GM20431 (cell line): ENCODE data around the gene NKAIN2.

Experiments used
- in situ Hi-C: fragments of 300-500 bp; cut with MseI, MboI; formaldehyde crosslinking; loops from one replicate; pipeline ENCODE4 v1.15.0; 2020; ENCODE audit warnings: low sequenced_read_pairs; ENCODE audit not compliant: unreplicated experiment

NKAIN2 gene

GRCh38 chr6:123803504-123804013 lies at the start of gene NKAIN2:
Gene NKAIN2 (plus strand): TSS chr6:123803865.
- in situ Hi-C loops, result no loop called here

GRCh38 chr6:123759472-123759871 lies 44.2 kb upstream of the NKAIN2 start:
- in situ Hi-C loops, result no loop called here

GRCh38 chr6:123763904-123764303 lies 39.8 kb upstream of the NKAIN2 start:
- in situ Hi-C loops, result no loop called here

- in situ Hi-C loops, result no loop called here
These were observed 38.9 kb upstream of the NKAIN2 start for GRCh38 chr6:123764722-123765121.

- in situ Hi-C loops, result no loop called here
These were observed 34.7 kb upstream of the NKAIN2 start for GRCh38 chr6:123768921-123769320.

GRCh38 chr6:123769431-123769830 lies 34.2 kb upstream of the NKAIN2 start:
- in situ Hi-C loops, result no loop called here

GRCh38 chr6:123770247-123770949 lies 33.3 kb upstream of the NKAIN2 start:
- in situ Hi-C loops, result no loop called here

- in situ Hi-C loops, result no loop called here
These were observed 32.5 kb upstream of the NKAIN2 start for GRCh38 chr6:123771126-123771525.

- in situ Hi-C loops, result no loop called here
These were observed 26.1 kb upstream of the NKAIN2 start for GRCh38 chr6:123777563-123777962.

GRCh38 chr6:123780021-123780420 lies 23.6 kb upstream of the NKAIN2 start:
- in situ Hi-C loops, result no loop called here

- in situ Hi-C loops, result no loop called here
These were observed 19.3 kb upstream of the NKAIN2 start for GRCh38 chr6:123784330-123784729.

- in situ Hi-C loops, result no loop called here
These were observed 18.6 kb upstream of the NKAIN2 start for GRCh38 chr6:123785039-123785438.

- in situ Hi-C loops, result no loop called here
These were observed 15.3 kb upstream of the NKAIN2 start for GRCh38 chr6:123788319-123788718.

GRCh38 chr6:123794190-123794589 lies 9.5 kb upstream of the NKAIN2 start:
- in situ Hi-C loops, result no loop called here

GRCh38 chr6:123794799-123795198 lies 8.9 kb upstream of the NKAIN2 start:
- in situ Hi-C loops, result no loop called here

- in situ Hi-C loops, result no loop called here
These were observed 2.6 kb upstream of the NKAIN2 start for GRCh38 chr6:123801067-123801466.

GRCh38 chr6:123802351-123802696 lies 1.3 kb upstream of the NKAIN2 start:
- in situ Hi-C loops, result no loop called here

GRCh38 chr6:123802697-123803503 lies 765 bp upstream of the NKAIN2 start:
- in situ Hi-C loops, result no loop called here

- in situ Hi-C loops, result no loop called here
These were observed 535 bp downstream of the NKAIN2 start for GRCh38 chr6:123804014-123804786.

GRCh38 chr6:123804787-123805540 lies 1.3 kb downstream of the NKAIN2 start:
- in situ Hi-C loops, result no loop called here
